Neutrophil (primary cell): ENCODE measurements around the gene KDSR.

Source experiments
- H3K27ac ChIP-seq: fragments of 200-600 bp; sonication (generic); 2 replicates; pipeline ENCODE4 v1.5.1; 2016; ENCODE audit warnings: mild to moderate bottlenecking, moderate library complexity
- H3K27me3 ChIP-seq: fragments of 200-600 bp; sonication (generic); 2 replicates; pipeline ENCODE4 v1.6.0; 2016; ENCODE audit warnings: mild to moderate bottlenecking
- H3K36me3 ChIP-seq: fragments of 200-600 bp; sonication (generic); 2 replicates; pipeline ENCODE4 v1.5.1; 2017
- H3K4me1 ChIP-seq, 2 experiments: fragments of 200-600 bp in 1 of 2; sonication (generic) in 1 of 2; 1 replicate in 1 of 2; 2 replicates in 1 of 2; pipeline versions ENCODE4 v1.5.1 to v1.6.1; 2013 to 2016; ENCODE audit warnings: low read depth in 1 of 2, low read length in 1 of 2, mild to moderate bottlenecking in 1 of 2, moderate library complexity in 1 of 2; ENCODE audit not compliant: control insufficient read depth in 1 of 2, insufficient read depth in 1 of 2
- H3K4me3 ChIP-seq, 2 experiments: fragments of 200-600 bp in 1 of 2; sonication (generic) in 1 of 2; 1 replicate in 1 of 2; 2 replicates in 1 of 2; pipeline ENCODE4 v1.5.1; 2013 to 2016; ENCODE audit warnings: low read depth in 1 of 2, low read length in 1 of 2, mild to moderate bottlenecking in 1 of 2, moderate library complexity in 1 of 2
- H3K9me3 ChIP-seq: fragments of 200-600 bp; sonication (generic); 2 replicates; pipeline ENCODE4 v1.5.1; 2016
- TF ChIP-seq, protein P1 (sequence below): fragments of 200-600 bp; sonication (generic); IDR thresholded peaks from 2 replicates; pipeline ENCODE4 v1.5.1; 2016; ENCODE audit warnings: antibody characterized with exemption

Gene KDSR

DNA sequence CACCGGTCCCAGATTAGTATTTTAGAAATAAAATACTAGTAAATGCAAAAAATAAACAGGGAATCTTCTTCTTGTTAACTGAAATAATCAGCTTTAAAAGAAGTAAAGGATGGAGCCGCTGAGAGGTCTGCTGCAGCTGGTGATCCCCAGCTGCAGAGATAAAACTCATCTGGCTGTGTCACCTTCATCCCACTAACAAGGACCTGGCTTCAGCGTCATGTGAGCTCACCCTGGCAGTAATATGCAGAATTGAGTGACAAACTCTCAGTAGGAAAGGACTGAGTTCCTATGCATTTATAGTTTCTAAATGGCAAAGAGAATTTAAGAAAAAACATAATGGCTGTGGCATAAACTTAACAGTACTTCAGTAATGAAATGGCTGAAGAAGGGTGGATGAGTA lies 27.9 kb upstream of the KDSR start:
- Histone ChIP-seq H3K9me3 (no peaks in the 10 kb centered on the region), H3K4me1 (no peaks in the 10 kb centered on the region), H3K27ac (no peak overlapping the region), H3K4me3 (no peak overlapping the region), H3K36me3 (peaks cover 99% of the 10 kb centered on the region), H3K27me3 (no peaks in the 10 kb centered on the region)
- TF ChIP-seq, protein P1, sequence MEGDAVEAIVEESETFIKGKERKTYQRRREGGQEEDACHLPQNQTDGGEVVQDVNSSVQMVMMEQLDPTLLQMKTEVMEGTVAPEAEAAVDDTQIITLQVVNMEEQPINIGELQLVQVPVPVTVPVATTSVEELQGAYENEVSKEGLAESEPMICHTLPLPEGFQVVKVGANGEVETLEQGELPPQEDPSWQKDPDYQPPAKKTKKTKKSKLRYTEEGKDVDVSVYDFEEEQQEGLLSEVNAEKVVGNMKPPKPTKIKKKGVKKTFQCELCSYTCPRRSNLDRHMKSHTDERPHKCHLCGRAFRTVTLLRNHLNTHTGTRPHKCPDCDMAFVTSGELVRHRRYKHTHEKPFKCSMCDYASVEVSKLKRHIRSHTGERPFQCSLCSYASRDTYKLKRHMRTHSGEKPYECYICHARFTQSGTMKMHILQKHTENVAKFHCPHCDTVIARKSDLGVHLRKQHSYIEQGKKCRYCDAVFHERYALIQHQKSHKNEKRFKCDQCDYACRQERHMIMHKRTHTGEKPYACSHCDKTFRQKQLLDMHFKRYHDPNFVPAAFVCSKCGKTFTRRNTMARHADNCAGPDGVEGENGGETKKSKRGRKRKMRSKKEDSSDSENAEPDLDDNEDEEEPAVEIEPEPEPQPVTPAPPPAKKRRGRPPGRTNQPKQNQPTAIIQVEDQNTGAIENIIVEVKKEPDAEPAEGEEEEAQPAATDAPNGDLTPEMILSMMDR, result no peak

DNA sequence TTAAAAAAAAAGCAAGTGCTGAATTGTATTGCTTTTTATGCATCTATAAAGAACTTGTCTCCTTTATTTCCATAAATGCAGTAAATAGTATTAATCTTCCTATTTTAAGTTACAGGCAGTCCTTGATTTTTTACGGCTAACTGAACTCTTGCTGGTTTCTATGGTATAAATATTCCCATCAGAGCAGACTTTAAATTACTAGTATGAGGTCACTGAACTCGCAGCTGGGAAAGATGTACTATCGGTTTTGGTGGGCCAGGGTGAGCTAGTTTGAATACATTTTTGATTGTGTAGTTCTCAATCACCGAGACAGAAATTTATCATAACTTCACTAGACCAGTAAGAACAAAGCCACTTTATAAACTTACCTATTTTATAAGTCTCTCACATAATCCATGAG lies 20.9 kb upstream of the KDSR start:
- Histone ChIP-seq H3K4me3 (no peak overlapping the region), H3K27me3 (no peaks in the 10 kb centered on the region), H3K9me3 (no peaks in the 10 kb centered on the region), H3K4me1 (no peaks in the 10 kb centered on the region), H3K36me3 (peaks cover 58% of the 10 kb centered on the region), H3K27ac (no peak overlapping the region)
- TF ChIP-seq, protein P1, result no peak

DNA sequence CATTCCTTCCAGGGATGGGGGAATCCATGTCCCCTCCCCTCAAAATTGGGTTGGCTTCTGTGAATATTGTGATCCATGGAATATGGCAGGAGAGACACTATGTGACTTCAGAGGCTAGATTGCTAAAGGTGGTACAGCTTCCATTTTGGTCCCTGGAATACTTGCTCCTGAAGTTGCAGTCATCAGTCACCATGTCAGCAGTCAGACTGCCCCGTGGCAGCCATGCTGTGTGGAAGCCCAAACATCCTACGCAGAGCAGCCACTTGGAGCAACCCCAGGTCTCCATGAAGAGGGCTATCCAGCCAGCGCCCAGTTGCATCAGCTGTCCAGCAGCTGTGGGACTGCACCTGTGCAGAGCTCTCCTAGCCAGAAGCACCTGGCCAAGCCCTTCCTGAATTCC lies 15.8 kb upstream of the KDSR start:
- Histone ChIP-seq H3K9me3 (no peaks in the 10 kb centered on the region), H3K27ac (no peak overlapping the region), H3K4me1 (no peaks in the 10 kb centered on the region), H3K36me3 (peaks cover 9% of the 10 kb centered on the region), H3K4me3 (no peak overlapping the region), H3K27me3 (peaks cover 22% of the 10 kb centered on the region)
- TF ChIP-seq, protein P1, result no peak

DNA sequence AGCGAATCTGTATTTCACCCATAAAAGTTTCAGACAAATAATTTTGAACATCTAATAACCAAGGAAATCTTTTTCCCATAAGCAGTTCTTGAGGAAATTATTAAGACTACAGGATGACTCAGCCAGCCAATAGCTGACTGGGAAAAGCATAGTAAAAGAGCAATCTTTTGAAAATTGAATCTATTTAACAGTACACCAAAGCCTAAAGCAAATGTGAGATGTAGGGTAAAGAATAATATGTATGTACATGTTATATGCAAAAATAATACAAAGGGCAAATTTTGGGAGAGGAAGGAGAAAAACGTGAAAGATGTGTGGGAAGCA lies 12.6 kb upstream of the KDSR start:
- TF ChIP-seq, protein P1, result no peak
- H3K9me3 ChIP-seq, result no peaks in the 10 kb centered on the region

DNA sequence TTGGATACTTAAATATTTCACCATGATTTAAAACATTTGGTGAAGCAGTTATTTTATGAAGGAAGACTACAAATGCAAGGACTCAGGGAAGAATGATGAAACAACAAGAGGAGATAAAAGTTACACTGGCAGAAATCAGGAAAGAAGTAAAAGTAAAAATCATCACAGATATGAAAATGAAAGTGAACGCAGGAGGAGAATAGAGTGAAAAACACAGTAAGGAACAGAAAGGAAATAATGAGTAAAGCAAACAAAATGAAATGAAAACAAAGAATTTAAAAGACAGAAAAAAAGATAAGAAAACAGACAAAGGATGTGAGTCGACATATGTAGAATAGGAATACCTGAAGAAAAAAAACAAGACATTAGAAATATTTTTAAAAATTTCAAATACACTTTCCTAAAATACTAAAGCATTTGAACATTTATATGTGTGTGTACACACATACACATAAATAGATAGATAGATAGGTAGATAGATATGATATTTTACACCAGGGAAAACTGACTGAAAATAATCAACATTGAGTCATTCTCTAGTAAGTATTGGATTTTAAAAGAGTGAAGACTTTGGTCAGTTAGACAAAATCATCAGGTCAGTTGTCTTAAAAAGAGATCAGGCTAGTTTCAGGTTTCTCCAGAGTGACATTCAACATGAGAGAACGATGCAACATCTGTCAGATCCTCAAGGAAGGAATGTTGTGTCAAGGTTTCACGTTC lies 12.1 kb upstream of the KDSR start:
- peaks cover 22% of the 10 kb centered on the region for H3K27me3 ChIP-seq
- no peaks in the 10 kb centered on the region for H3K36me3 ChIP-seq
- no peaks in the 10 kb centered on the region for H3K9me3 ChIP-seq
- H3K4me3 ChIP-seq, result no peak overlapping the region
- H3K4me1 ChIP-seq, result no peaks in the 10 kb centered on the region
- TF ChIP-seq, protein P1, result no peak
- H3K27ac ChIP-seq, result no peak overlapping the region

More for the DNA sequence above, 12.6 kb upstream of the KDSR start:
- no peak overlapping the region for H3K27ac ChIP-seq
- no peak overlapping the region for H3K4me3 ChIP-seq
- no peaks in the 10 kb centered on the region for H3K36me3 ChIP-seq
- H3K27me3 ChIP-seq, result peaks cover 22% of the 10 kb centered on the region
- no peaks in the 10 kb centered on the region for H3K4me1 ChIP-seq
